ENCODE results near the gene INSM2. TPM values are rescaled to one million over a fixed set of nuclear protein-coding genes. Genes with fewer than 3 reads are reported as not detected.

The INSM2 gene, protein sequence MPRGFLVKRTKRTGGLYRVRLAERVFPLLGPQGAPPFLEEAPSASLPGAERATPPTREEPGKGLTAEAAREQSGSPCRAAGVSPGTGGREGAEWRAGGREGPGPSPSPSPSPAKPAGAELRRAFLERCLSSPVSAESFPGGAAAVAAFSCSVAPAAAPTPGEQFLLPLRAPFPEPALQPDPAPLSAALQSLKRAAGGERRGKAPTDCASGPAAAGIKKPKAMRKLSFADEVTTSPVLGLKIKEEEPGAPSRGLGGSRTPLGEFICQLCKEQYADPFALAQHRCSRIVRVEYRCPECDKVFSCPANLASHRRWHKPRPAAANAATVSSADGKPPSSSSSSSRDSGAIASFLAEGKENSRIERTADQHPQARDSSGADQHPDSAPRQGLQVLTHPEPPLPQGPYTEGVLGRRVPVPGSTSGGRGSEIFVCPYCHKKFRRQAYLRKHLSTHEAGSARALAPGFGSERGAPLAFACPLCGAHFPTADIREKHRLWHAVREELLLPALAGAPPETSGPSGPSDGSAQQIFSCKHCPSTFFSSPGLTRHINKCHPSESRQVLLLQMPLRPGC
- total RNA-seq: not detected in 2 replicates
- not detected in 2 replicates for polyA plus RNA-seq
- not detected in 2 replicates for polyA plus RNA-seq (2012)
- polyA minus RNA-seq (ENCODE audit: low replicate concordance): not detected in 2 replicates

DNA sequence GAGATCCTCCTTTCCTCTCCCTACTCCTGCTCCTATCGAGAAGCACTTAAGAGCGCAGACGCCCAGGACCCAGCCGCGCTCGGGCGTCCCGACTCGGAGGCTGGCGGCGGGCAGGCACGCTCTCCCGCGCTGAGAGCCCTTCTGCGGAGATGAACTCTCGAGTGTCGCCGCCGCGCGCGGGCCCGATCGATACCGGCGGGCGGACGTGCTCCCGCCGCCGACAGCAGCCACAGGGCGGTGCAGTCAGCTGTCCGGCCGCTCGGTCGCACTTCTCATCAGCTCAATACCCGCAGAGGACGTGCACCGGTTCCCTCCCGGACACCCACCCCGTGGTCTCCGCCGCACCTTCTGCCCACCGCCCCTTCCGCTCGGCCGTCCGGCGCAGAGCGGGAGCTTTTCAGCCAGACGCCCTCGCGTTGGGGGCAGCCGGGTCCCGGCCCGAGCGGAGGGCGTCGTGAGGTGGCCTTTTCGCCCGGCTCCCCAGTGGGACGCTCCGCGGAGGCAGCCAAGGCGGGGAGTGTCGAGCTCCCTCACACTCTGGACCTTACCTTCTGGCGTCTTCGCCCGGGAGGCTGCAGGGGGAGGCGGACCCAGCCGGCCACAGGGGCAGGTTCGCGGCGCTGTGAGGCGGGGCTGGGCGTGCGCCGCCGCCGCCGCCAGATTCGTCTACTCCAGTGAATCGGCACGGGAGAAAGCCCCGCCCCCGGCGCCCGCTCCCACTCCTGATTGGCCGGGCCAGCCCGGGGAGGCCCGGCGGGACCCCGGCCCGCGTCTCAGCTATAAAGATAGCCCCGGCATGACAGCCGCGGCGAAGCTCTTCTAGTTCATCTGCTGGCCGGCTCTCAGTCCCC lies at the start of gene INSM2:
INSM2 (plus strand) TSS at position 808 of the 851 bp plus-strand sequence. CDS start 89 bp downstream, outside the sequence.
- peak within 1 kb of the TSS; percentile 51 to 62 (median 54) for H3K4me3 ChIP-seq (replicated peaks in 1 of 4; ENCODE audit: control extremely low read depth in 1 of 4, insufficient read depth in 1 of 4, low read depth in 3 of 4, low read length in 4 of 4)
- peaks cover 4% of the 10 kb centered on the region for H3K4me1 ChIP-seq (ENCODE audit: control insufficient read depth, extremely low read depth, insufficient read depth, low read length)
- H3K9ac ChIP-seq (ENCODE audit: insufficient read depth, low read length): no peak within 1 kb of the TSS
- peak within 1 kb of the TSS; percentile 97 for H3K4me2 ChIP-seq (ENCODE audit: extremely low read depth, insufficient read depth, low read length)
- H4K20me1 ChIP-seq (ENCODE audit: control insufficient read depth, extremely low read depth, insufficient read depth, low read length): no peaks in the 10 kb centered on the region
- peaks cover 34% of the 10 kb centered on the region for H3K27me3 ChIP-seq (ENCODE audit: control insufficient read depth, insufficient read depth, low read length)
- H3K36me3 ChIP-seq (ENCODE audit: control insufficient read depth, insufficient read depth, low read length): no peaks in the 10 kb centered on the region
- H3K27ac ChIP-seq (ENCODE audit: insufficient read depth, low read length): no peak within 1 kb of the TSS
- H2AFZ ChIP-seq (ENCODE audit: low read length): peak within 1 kb of the TSS; percentile 71
- no peaks in the 10 kb centered on the region for H3K79me2 ChIP-seq (ENCODE audit: control insufficient read depth, insufficient read depth, low read length)
- no peaks in the 10 kb centered on the region for H3K9me3 ChIP-seq (ENCODE audit: control insufficient read depth, insufficient read depth, low read depth, low read length)
- peak; percentile 33 to 45 for DNase-seq (ENCODE audit: low read depth in 2 of 2)
- no peak for TF ChIP-seq CTCF (conservative IDR thresholded peaks at IDR 0.05 in 1 of 2, IDR thresholded peaks at IDR 0.05 in 1 of 2; ENCODE audit: low read depth in 1 of 2, low read length in 2 of 2)
- peak; percentile 95 for TF ChIP-seq EZH2 (IDR thresholded peaks at IDR 0.05; ENCODE audit: low read length, missing control alignments)

DNA sequence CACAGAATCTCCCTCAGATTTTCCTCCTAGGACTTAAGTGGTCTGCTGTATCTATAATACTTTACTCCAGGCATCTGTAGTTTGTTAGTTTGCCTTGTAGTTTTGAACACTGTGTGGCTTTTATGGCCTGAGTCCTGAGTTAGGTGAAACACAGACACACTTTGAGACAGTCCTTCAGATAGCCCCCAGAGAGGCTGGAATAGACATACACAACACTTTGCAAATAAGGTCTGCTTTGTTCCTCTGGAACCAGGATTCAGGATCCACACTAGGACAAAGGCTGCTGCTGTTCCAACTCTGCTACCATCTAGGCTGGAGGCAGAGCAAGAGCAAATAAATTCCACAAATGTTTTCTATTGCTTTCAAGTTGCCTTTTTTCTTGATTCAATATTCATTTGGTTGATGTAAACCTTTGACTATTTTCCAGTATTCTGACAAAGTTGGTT lies 41.4 kb upstream of the INSM2 start:
- H3K27ac ChIP-seq (ENCODE audit: insufficient read depth, low read length): no peak overlapping the region
- no peak overlapping the region for H3K9ac ChIP-seq (ENCODE audit: insufficient read depth, low read length)
- no peaks in the 10 kb centered on the region for H4K20me1 ChIP-seq (ENCODE audit: control insufficient read depth, extremely low read depth, insufficient read depth, low read length)
- no peak overlapping the region for H2AFZ ChIP-seq (ENCODE audit: low read length)
- DNase-seq (ENCODE audit: low read depth in 2 of 2): no peak
- TF ChIP-seq CTCF (conservative IDR thresholded peaks at IDR 0.05 in 1 of 2, IDR thresholded peaks at IDR 0.05 in 1 of 2; ENCODE audit: low read depth in 1 of 2, low read length in 2 of 2): no peak
- no peak for TF ChIP-seq EZH2 (IDR thresholded peaks at IDR 0.05; ENCODE audit: low read length, missing control alignments)
- H3K36me3 ChIP-seq (ENCODE audit: control insufficient read depth, insufficient read depth, low read length): no peaks in the 10 kb centered on the region
- no peaks in the 10 kb centered on the region for H3K9me3 ChIP-seq (ENCODE audit: control insufficient read depth, insufficient read depth, low read depth, low read length)
- no peaks in the 10 kb centered on the region for H3K79me2 ChIP-seq (ENCODE audit: control insufficient read depth, insufficient read depth, low read length)
- no peaks in the 10 kb centered on the region for H3K4me1 ChIP-seq (ENCODE audit: control insufficient read depth, extremely low read depth, insufficient read depth, low read length)
- H3K4me2 ChIP-seq (ENCODE audit: extremely low read depth, insufficient read depth, low read length): no peak overlapping the region
- no peak overlapping the region for H3K4me3 ChIP-seq (replicated peaks in 1 of 4; ENCODE audit: control extremely low read depth in 1 of 4, insufficient read depth in 1 of 4, low read depth in 3 of 4, low read length in 4 of 4)
- no peaks in the 10 kb centered on the region for H3K27me3 ChIP-seq (ENCODE audit: control insufficient read depth, insufficient read depth, low read length)

DNA sequence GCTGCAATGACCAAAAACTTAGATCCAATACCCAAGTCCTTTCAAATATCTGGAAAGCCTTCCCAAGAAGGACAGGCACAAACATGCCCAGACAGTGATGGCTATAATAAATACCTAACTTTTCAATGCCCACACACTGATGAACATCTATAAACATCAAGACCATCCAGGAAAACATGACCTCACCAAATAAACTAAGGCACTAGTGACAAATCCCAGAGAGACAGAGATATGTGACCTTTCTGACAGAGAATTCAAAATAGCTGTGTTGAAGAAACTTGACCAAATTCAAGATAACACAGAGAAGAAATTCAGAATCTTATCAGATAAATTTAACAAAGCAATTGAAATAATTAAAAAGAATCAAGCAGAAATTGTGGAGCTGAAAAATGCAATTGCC lies 38.7 kb upstream of the INSM2 start:
- no peak overlapping the region for H3K9ac ChIP-seq (ENCODE audit: insufficient read depth, low read length)
- no peaks in the 10 kb centered on the region for H3K36me3 ChIP-seq (ENCODE audit: control insufficient read depth, insufficient read depth, low read length)
- no peak for TF ChIP-seq EZH2 (IDR thresholded peaks at IDR 0.05; ENCODE audit: low read length, missing control alignments)
- TF ChIP-seq CTCF (conservative IDR thresholded peaks at IDR 0.05 in 1 of 2, IDR thresholded peaks at IDR 0.05 in 1 of 2; ENCODE audit: low read depth in 1 of 2, low read length in 2 of 2): no peak
- H3K79me2 ChIP-seq (ENCODE audit: control insufficient read depth, insufficient read depth, low read length): no peaks in the 10 kb centered on the region
- no peaks in the 10 kb centered on the region for H3K27me3 ChIP-seq (ENCODE audit: control insufficient read depth, insufficient read depth, low read length)
- H2AFZ ChIP-seq (ENCODE audit: low read length): no peak overlapping the region
- no peak overlapping the region for H3K27ac ChIP-seq (ENCODE audit: insufficient read depth, low read length)
- no peaks in the 10 kb centered on the region for H3K9me3 ChIP-seq (ENCODE audit: control insufficient read depth, insufficient read depth, low read depth, low read length)
- no peak for DNase-seq (ENCODE audit: low read depth in 2 of 2)
- no peaks in the 10 kb centered on the region for H4K20me1 ChIP-seq (ENCODE audit: control insufficient read depth, extremely low read depth, insufficient read depth, low read length)
- H3K4me2 ChIP-seq (ENCODE audit: extremely low read depth, insufficient read depth, low read length): no peak overlapping the region
- no peaks in the 10 kb centered on the region for H3K4me1 ChIP-seq (ENCODE audit: control insufficient read depth, extremely low read depth, insufficient read depth, low read length)
- H3K4me3 ChIP-seq (replicated peaks in 1 of 4; ENCODE audit: control extremely low read depth in 1 of 4, insufficient read depth in 1 of 4, low read depth in 3 of 4, low read length in 4 of 4): no peak overlapping the region
